Measurements from ENCODE around the gene SIRPG. TPM values are rescaled to one million over a fixed set of nuclear protein-coding genes. Genes with fewer than 3 reads are reported as not detected.
"Not testable (repeated sequence)": the region's sequence is repeated elsewhere in the genome, so short reads cannot be mapped to it uniquely, and the experiment has no call there.

SIRPG gene
- total RNA-seq, 1 donor from 2014 or later = not detected

DNA sequence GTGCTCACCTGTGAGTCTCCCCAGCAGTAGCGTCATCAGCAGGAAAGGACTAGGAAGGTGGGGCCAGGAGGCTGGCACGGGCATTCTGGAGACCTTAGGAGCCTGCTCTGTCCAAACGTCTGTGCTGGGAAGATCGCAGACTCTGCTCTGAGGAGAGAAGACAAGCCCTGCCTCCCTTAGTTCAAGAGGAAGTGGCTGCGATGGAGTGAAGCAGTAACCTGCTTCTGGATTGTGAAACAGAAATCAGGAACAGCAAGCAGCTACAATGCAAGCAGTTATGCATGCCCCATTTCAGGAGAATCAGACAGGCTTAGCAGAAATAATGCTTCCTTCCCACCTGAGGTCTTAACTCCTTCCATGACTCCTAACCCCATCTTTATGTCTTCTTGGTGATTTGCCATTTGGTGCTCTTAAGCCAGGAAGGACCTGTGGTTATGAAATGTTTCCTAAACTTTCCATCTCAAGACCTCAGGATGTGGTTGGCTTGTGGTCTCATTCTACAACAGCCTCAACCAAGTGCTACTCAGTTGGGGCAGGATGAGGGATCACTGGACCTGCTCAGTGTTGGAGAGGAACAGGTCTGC, 37.6 kb downstream of the SIRPG start, which contains the start of gene SIRPB1:
Gene SIRPB1, minus strand, starts transcription at position 149 of the 584 bp plus-strand sequence. Its CDS starts 65 bp downstream, at position 84.
- TF ChIP-seq, protein P1, sequence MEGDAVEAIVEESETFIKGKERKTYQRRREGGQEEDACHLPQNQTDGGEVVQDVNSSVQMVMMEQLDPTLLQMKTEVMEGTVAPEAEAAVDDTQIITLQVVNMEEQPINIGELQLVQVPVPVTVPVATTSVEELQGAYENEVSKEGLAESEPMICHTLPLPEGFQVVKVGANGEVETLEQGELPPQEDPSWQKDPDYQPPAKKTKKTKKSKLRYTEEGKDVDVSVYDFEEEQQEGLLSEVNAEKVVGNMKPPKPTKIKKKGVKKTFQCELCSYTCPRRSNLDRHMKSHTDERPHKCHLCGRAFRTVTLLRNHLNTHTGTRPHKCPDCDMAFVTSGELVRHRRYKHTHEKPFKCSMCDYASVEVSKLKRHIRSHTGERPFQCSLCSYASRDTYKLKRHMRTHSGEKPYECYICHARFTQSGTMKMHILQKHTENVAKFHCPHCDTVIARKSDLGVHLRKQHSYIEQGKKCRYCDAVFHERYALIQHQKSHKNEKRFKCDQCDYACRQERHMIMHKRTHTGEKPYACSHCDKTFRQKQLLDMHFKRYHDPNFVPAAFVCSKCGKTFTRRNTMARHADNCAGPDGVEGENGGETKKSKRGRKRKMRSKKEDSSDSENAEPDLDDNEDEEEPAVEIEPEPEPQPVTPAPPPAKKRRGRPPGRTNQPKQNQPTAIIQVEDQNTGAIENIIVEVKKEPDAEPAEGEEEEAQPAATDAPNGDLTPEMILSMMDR (IDR thresholded peaks at IDR 0.05) = no peak
- DNase-seq (ENCODE audit: extremely low spot score, unreplicated experiment) = no peak
- no peaks in the 10 kb centered on the region for H3K4me1 Mint-ChIP-seq (ENCODE audit: unreplicated experiment)
- H3K27ac Mint-ChIP-seq (ENCODE audit: unreplicated experiment) = no peak within 1 kb of the TSS
- no peaks in the 10 kb centered on the region for H3K36me3 Mint-ChIP-seq (ENCODE audit: unreplicated experiment)
- H3K9me3 Mint-ChIP-seq (ENCODE audit: unreplicated experiment) = no peaks in the 10 kb centered on the region
- no peak within 1 kb of the TSS for H3K4me3 Mint-ChIP-seq (ENCODE audit: unreplicated experiment)
- peaks cover 5% of the 10 kb centered on the region for H3K27me3 Mint-ChIP-seq (ENCODE audit: unreplicated experiment)

DNA sequence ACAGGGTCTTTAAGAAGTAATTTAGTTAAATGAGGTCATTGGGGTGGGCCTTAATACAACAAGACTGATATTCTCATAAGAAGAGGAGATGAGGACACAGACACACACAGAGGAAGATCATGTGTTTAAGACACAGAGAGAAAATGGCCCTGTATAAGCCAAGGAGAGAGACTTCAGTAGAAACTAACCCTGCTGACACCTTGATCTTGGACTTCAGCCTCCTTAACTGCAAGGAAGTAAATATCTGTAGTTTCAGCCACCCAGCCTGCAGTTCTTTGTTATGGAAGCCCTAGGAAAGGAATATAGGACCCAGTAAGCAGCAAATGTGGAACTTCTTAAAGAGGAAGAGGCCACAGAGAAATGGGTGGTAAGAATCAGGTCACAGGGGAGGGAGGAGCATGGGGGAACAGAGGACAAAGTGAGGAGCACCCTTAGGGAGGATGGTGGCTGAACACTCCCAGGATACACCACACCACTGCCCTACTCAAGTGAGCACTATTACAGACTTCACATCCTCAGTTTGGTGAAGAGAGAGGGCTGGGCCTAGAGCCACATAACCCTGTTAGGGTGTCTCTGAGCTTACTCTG, 38.5 kb downstream of the SIRPG start:
- Mint-ChIP-seq H3K27me3 (ENCODE audit: unreplicated experiment) (peaks cover 5% of the 10 kb centered on the region), H3K4me1 (ENCODE audit: unreplicated experiment) (no peaks in the 10 kb centered on the region), H3K4me3 (ENCODE audit: unreplicated experiment) (no peak overlapping the region), H3K9me3 (ENCODE audit: unreplicated experiment) (no peaks in the 10 kb centered on the region), H3K27ac (ENCODE audit: unreplicated experiment) (no peak overlapping the region), H3K36me3 (ENCODE audit: unreplicated experiment) (no peaks in the 10 kb centered on the region)
- DNase-seq (ENCODE audit: extremely low spot score, unreplicated experiment) = no peak
- TF ChIP-seq, protein P1 (IDR thresholded peaks at IDR 0.05) = no peak

DNA sequence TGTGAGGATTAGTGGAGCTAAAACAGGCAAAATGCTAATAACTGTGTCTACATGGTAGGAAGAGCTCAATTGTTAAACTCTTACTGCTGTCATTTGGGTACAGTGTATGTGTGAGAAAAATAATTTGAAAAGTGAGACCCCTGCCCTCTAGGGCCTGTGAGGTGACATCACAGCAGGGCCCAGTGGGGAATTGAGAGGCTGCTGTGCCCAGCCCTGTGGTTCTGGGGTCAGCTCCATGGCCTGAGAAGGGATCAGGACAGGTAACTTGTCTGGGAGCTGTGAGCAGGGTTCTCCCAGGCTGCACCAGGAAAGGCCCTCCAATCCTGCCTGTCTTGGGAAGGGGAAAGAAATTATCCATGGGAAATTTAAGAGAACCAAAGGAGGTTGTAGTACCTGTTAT, 39.1 kb downstream of the SIRPG start:
- H3K4me1 Mint-ChIP-seq (ENCODE audit: unreplicated experiment) = no peaks in the 10 kb centered on the region
- no peak for DNase-seq (ENCODE audit: extremely low spot score, unreplicated experiment)
- H3K9me3 Mint-ChIP-seq (ENCODE audit: unreplicated experiment) = no peaks in the 10 kb centered on the region
- TF ChIP-seq, protein P1 (IDR thresholded peaks at IDR 0.05) = no peak
- no peaks in the 10 kb centered on the region for H3K36me3 Mint-ChIP-seq (ENCODE audit: unreplicated experiment)
- peaks cover 10% of the 10 kb centered on the region for H3K27me3 Mint-ChIP-seq (ENCODE audit: unreplicated experiment)
- no peak overlapping the region for H3K27ac Mint-ChIP-seq (ENCODE audit: unreplicated experiment)
- no peak overlapping the region for H3K4me3 Mint-ChIP-seq (ENCODE audit: unreplicated experiment)

DNA sequence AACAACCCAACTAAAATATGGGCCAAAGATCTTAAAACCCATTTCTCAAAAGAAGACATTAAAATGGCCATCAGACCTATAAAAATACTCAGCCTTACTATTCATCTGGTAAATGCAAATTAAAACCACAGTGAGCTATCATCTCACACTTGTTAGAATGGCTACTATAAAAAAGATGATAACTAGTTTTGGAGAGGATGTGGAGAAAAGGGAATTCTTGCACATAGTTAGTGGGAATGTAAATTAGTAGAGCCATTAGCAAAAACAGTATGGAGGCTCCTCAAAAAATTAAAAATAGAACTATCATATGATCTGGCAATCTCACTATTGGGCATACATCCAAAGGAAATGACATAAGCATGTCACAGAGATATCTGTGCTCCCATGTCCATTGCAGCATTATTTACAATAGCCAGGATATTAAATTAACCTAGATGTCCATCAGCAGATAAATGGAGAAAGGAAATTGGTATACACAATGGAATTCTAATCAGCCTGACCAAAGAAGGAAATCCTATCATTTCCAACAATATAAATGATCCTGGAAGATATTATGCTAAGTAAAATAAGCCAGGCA, 40.6 kb downstream of the SIRPG start:
- Mint-ChIP-seq H3K4me1 (ENCODE audit: unreplicated experiment) (no peaks in the 10 kb centered on the region), H3K4me3 (ENCODE audit: unreplicated experiment) (no peak overlapping the region), H3K36me3 (ENCODE audit: unreplicated experiment) (no peaks in the 10 kb centered on the region), H3K27ac (ENCODE audit: unreplicated experiment) (no peak overlapping the region), H3K9me3 (ENCODE audit: unreplicated experiment) (no peaks in the 10 kb centered on the region), H3K27me3 (ENCODE audit: unreplicated experiment) (peaks cover 10% of the 10 kb centered on the region)
- TF ChIP-seq, protein P1 (IDR thresholded peaks at IDR 0.05) = no peak
- no peak for DNase-seq (ENCODE audit: extremely low spot score, unreplicated experiment)

DNA sequence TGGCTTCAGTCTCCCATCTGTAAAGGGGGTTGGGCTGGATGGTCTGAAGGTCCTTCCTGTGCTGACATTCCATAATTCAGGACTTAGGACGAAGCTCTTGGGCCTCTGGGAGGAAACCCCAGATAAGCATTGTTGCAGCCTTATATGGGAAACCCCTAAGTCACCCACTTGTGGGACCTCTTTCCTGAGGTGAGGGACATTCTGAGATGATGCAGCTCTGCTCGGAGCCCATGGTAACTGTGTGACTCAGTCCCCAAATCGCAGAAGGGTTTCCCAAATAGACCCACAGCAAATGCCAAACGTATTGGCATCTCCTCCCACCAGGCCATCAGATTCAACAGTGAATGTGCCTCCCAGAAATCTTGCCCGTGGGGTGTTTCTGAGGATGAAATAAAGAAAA, 47.2 kb downstream of the SIRPG start:
- H3K4me1 Mint-ChIP-seq (ENCODE audit: unreplicated experiment); H3K36me3 Mint-ChIP-seq (ENCODE audit: unreplicated experiment); DNase-seq (ENCODE audit: extremely low spot score, unreplicated experiment); H3K27me3 Mint-ChIP-seq (ENCODE audit: unreplicated experiment); H3K27ac Mint-ChIP-seq (ENCODE audit: unreplicated experiment); H3K4me3 Mint-ChIP-seq (ENCODE audit: unreplicated experiment); H3K9me3 Mint-ChIP-seq (ENCODE audit: unreplicated experiment): not testable (repeated sequence)

DNA sequence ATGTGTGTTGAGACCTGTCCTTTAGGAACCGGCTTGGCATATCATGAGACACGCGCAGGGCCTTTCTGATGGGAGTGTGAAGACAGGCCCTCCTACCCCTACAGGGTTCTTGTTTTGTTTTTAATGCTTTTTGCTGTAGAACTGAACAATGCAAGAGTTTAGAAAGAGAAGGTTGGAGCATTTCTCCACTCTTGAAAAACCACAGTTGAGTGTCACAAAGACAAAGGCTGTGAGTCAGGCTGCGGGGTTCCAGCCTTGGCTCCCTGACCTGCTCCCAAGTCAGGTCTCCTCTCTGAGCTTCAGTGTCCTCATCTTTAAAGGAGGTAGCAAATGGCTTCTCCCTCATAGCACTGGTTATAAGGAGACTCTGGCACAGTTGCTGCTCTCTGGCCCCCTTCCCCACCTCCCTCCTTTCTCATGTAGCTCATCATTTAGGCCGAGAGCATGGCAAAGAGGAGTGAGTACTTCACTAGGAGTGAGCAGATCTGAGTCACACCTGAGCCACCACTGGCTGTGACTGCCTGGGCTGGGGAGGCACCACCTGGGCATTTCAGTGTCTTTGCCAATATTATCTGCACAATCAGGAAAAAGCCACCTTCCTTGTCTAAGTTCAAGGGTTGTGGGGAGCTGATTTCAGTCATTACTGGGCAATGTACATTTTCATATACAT, 48.8 kb downstream of the SIRPG start:
- not testable (repeated sequence) for H3K4me1 Mint-ChIP-seq (ENCODE audit: unreplicated experiment); H3K27ac Mint-ChIP-seq (ENCODE audit: unreplicated experiment); H3K36me3 Mint-ChIP-seq (ENCODE audit: unreplicated experiment); H3K27me3 Mint-ChIP-seq (ENCODE audit: unreplicated experiment); H3K4me3 Mint-ChIP-seq (ENCODE audit: unreplicated experiment); DNase-seq (ENCODE audit: extremely low spot score, unreplicated experiment); H3K9me3 Mint-ChIP-seq (ENCODE audit: unreplicated experiment)

All from osteocyte (in vitro differentiated cells).